Liver (tissue), 9 donors: ENCODE data around the gene MT1A. TPM values are rescaled to one million over a fixed set of nuclear protein-coding genes. Genes with fewer than 3 reads are reported as not detected.

Experiments used
- DNase-seq: peaks from one replicate; pipeline ENCODE4 v3.0.0-alpha.2; 2017; ENCODE audit warnings: low spot score
- H3K27ac ChIP-seq, 2 donors: one replicate each; pipeline ENCODE4 v1.7.0; 2013; ENCODE audit warnings: inconsistent platforms in 2 of 2, low read length in 2 of 2, control low read depth in 1 of 2, low read depth in 1 of 2, mild to moderate bottlenecking in 1 of 2
- H3K27me3 ChIP-seq, 4 donors: one replicate each; pipeline versions ENCODE4 v1.6.1 to v1.7.0; 2013; ENCODE audit warnings: low read length in 3 of 4, inconsistent platforms in 1 of 4, mild to moderate bottlenecking in 1 of 4, moderate library complexity in 1 of 4; ENCODE audit not compliant: control insufficient read depth in 4 of 4, insufficient read depth in 4 of 4
- H3K36me3 ChIP-seq, 4 donors: one replicate each; pipeline versions ENCODE4 v1.6.1 to v1.7.0; 2013; ENCODE audit warnings: low read length in 3 of 4, mild to moderate bottlenecking in 3 of 4, low read depth in 1 of 4, moderate library complexity in 1 of 4; ENCODE audit not compliant: control insufficient read depth in 4 of 4, insufficient read depth in 3 of 4
- H3K4me1 ChIP-seq, 4 donors: one replicate each; pipeline versions ENCODE4 v1.6.1 to v1.7.0; 2013; ENCODE audit warnings: low read length in 3 of 4, mild to moderate bottlenecking in 3 of 4, moderate library complexity in 1 of 4; ENCODE audit not compliant: control insufficient read depth in 4 of 4, insufficient read depth in 4 of 4
- H3K4me3 ChIP-seq, 3 donors: one replicate each; pipeline versions ENCODE4 v1.6.1 to v1.7.0; 2013; ENCODE audit warnings: low read length in 3 of 3, control low read depth in 1 of 3, low read depth in 1 of 3, mild to moderate bottlenecking in 1 of 3
- H3K9ac ChIP-seq, 2 donors: one replicate each; pipeline ENCODE4 v1.7.0; 2013; ENCODE audit warnings: low read length in 2 of 2, mild to moderate bottlenecking in 2 of 2, moderate library complexity in 2 of 2, control low read depth in 1 of 2, low read depth in 1 of 2
- H3K9me3 ChIP-seq, 4 donors: one replicate each; pipeline versions ENCODE4 v1.6.1 to v1.7.0; 2013; ENCODE audit warnings: low read length in 3 of 4; ENCODE audit not compliant: control insufficient read depth in 4 of 4
- CTCF ChIP-seq: fragments of 150-350 bp; IDR thresholded peaks from 2 replicates; pipeline ENCODE4 v1.5.1; 2017; ENCODE audit warnings: improper control_type of control experiment, low read depth, low read length; ENCODE audit not compliant: missing input control
- EGR1 ChIP-seq, 2 donors: IDR thresholded peaks; 2 replicates each; pipeline ENCODE4 v1.6.1; 2016 to 2018; ENCODE audit warnings: antibody characterized with exemption in 2 of 2, low read depth in 2 of 2
- FOXA1 ChIP-seq: IDR thresholded peaks from 2 replicates; pipeline ENCODE4 v1.6.1; 2016; ENCODE audit warnings: antibody characterized with exemption
- FOXA2 ChIP-seq: IDR thresholded peaks from 2 replicates; pipeline ENCODE4 v1.6.1; 2016; ENCODE audit warnings: antibody characterized with exemption
- HNF4A ChIP-seq, 2 donors: conservative IDR thresholded peaks; 2 replicates each; pipeline ENCODE4 v1.6.1; 2016; ENCODE audit warnings: antibody characterized with exemption in 2 of 2, mild to moderate bottlenecking in 2 of 2
- HNF4G ChIP-seq: IDR thresholded peaks from 2 replicates; pipeline ENCODE4 v1.6.1; 2016; ENCODE audit warnings: antibody characterized with exemption
- MAX ChIP-seq: IDR thresholded peaks from 2 replicates; pipeline ENCODE4 v1.6.1; 2016; ENCODE audit warnings: antibody characterized with exemption
- NR2F2 ChIP-seq: IDR thresholded peaks from 2 replicates; pipeline ENCODE4 v1.6.1; 2016; ENCODE audit warnings: antibody characterized with exemption
- REST ChIP-seq: IDR thresholded peaks from 2 replicates; pipeline ENCODE4 v1.6.1; 2016; ENCODE audit warnings: antibody characterized with exemption, mild to moderate bottlenecking
- SP1 ChIP-seq: IDR thresholded peaks from 2 replicates; pipeline ENCODE4 v1.6.1; 2018; ENCODE audit warnings: antibody characterized with exemption, mild to moderate bottlenecking
- TAF1 ChIP-seq: conservative IDR thresholded peaks from 2 replicates; pipeline ENCODE4 v1.6.1; 2016; ENCODE audit warnings: antibody characterized with exemption, mild to moderate bottlenecking
- YY1 ChIP-seq: IDR thresholded peaks from 2 replicates; pipeline ENCODE4 v1.6.1; 2016; ENCODE audit warnings: antibody characterized with exemption, mild to moderate bottlenecking
- ZBTB33 ChIP-seq: IDR thresholded peaks from 2 replicates; pipeline ENCODE4 v1.6.1; 2016; ENCODE audit warnings: antibody characterized with exemption
- WGBS: extraction: QIAGEN DNeasy Blood & Tissue Kit; methylation state at CpG from one replicate; pipeline ENCODE4 v1.1.7; 2013; 5-methylcytosine and 5-hydroxymethylcytosine counted together
- polyA plus RNA-seq, 2 donors: library from polyadenylated mRNA; stranded (reverse) in 1 of 2; unstranded in 1 of 2; fragments of 200-250 nt in 1 of 2; fragments of >200 nt in 1 of 2; fragmentation: Nextera tagmentation in 1 of 2; extraction: Ambion mirVana in 1 of 2; gene quantifications; one replicate each; pipeline versions ENCODE4 v1.2.1 to v1.2.3, GENCODE V29; 2013 to 2015
- total RNA-seq, 2 donors: library from RNA; depleted of rRNA; stranded (reverse); fragments of >200 nt; gene quantifications; one replicate each; pipeline ENCODE4 v1.2.3, GENCODE V29; 2014
- donor health status: healthy.
- donor health status: healthy.
- donor health status: healthy.
- donor health status: healthy.
- donor health status: healthy.

The MT1A gene
- total and polyA plus RNA-seq, 4 donors: 10.1 to 511 (median 74.6) TPM

- TF ChIP-seq FOXA1 (no peak), REST (peak; percentile 89), EGR1 (IDR thresholded peaks at IDR 0.05; ENCODE audit: low read depth in 2 of 2) (no peak)
- DNase-seq: no peak
- WGBS: 41% methylated on average over 5 of the region's 5 CpGs
- Histone ChIP-seq H3K9me3 (no peaks in the 10 kb centered on the region), H3K4me1 (peaks cover 10 to 43% (median 22%) of the 10 kb centered on the region in 4 donors), H3K27ac (peak overlapping the region; percentile 70 to 88), H3K36me3 (no peaks in the 10 kb centered on the region), H3K4me3 (peak overlapping the region in 2 of 3 donors; percentile 50 to 61), H3K9ac (peak overlapping the region; percentile 46 to 51), H3K27me3 (no peaks in the 10 kb centered on the region)
Observed at GRCh38 chr16:56643833-56644232, 5.4 kb downstream of the MT1A start.

GRCh38 chr16:56645311-56645710, 6.8 kb downstream of the MT1A start:
- no peak overlapping the region for H3K27ac ChIP-seq
- peaks cover 5 to 35% (median 18%) of the 10 kb centered on the region in 4 donors for H3K4me1 ChIP-seq
- no peak for DNase-seq
- TF ChIP-seq CTCF: no peak
- no peak for TF ChIP-seq HNF4A (conservative IDR thresholded peaks at IDR 0.05)
- no peak for TF ChIP-seq HNF4G
- no peak for TF ChIP-seq FOXA1
- TF ChIP-seq TAF1: no peak
- TF ChIP-seq ZBTB33: no peak
- no peak for TF ChIP-seq FOXA2
- no peak for TF ChIP-seq REST
- TF ChIP-seq NR2F2: no peak
- TF ChIP-seq MAX: no peak
- no peak for TF ChIP-seq SP1
- TF ChIP-seq YY1: no peak
- H3K27me3 ChIP-seq: no peaks in the 10 kb centered on the region
- H3K9me3 ChIP-seq: no peaks in the 10 kb centered on the region
- no peak overlapping the region for H3K4me3 ChIP-seq
- H3K36me3 ChIP-seq: no peaks in the 10 kb centered on the region
- WGBS: 100% methylated on average over 1 of the region's 1 CpG
- no peak overlapping the region for H3K9ac ChIP-seq
